GF-D8 (cell line): ENCODE measurements around the gene DYNLL2.
"Not testable (repeated sequence)": the region's sequence is repeated elsewhere in the genome, so short reads cannot be mapped to it uniquely, and the experiment has no call there.

Experiments used
- DNase-seq: peaks from one replicate; lab custom pipeline; 2025; lab: John Stamatoyannopoulos, UW

Gene DYNLL2

GRCh38 chr17:58072862-58073261, 10.4 kb upstream of the DYNLL2 start:
- no peak for DNase-seq

DNA sequence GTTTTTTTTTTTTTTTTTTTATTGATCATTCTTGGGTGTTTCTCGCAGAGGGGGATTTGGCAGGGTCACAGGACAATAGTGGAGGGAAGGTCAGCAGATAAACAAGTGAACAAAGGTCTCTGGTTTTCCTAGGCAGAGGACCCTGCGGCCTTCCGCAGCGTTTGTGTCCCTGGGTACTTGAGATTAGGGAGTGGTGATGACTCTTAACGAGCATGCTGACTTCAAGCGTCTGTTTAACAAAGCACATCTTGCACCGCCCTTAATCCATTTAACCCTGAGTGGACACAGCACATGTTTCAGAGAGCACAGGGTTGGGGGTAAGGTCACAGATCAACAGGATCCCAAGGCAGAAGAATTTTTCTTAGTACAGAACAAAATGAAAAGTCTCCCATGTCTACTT, 10.0 kb upstream of the DYNLL2 start:
- not testable (repeated sequence) for DNase-seq

DNA sequence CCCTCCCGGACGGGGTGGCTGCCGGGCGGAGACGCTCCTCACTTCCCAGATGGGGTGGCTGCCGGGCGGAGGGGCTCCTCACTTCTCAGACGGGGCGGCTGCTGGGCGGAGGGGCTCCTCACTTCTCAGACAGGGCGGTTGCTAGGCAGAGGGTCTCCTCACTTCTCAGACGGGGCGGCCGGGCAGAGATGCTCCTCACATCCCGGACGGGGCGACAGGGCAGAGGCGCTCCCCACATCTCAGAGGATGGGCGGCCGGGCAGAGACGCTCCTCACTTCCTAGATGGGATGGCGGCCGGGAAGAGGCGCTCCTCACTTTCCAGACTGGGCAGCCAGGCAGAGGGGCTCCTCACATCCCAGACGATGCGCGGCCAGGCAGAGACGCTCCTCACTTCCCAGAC, 8.8 kb upstream of the DYNLL2 start:
- not testable (repeated sequence) for DNase-seq

GRCh38 chr17:58079300-58080033, 3.8 kb upstream of the DYNLL2 start:
- no peak for DNase-seq

GRCh38 chr17:58081646-58082340, 1.4 kb upstream of the DYNLL2 start:
- no peak for DNase-seq

DNA sequence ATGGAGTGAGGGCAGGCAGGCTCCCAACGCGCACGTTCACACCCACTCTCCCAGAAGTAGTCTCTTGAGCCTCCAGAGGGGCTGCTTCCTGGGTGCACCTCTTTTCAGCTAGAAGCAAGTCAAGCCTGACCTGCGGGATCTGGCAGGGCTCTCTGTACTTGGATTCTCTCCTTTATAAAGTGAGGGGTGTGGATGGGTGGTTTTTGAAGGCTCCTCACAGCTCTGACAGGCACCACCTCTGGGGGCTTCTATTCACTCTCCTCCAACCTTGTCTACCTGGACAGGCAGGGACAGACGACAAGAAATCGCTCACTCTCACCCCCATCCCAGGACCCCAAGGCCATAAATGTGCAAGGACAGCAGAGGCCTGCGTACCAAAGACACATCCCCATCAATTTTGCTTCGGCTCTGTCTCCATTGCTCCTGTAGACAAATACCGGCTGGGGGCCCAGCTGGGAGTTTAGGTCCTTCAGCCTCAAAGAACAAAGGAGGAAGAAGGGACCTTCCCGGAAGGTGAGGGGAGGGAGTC, 814 bp upstream of the DYNLL2 start:
- no peak for DNase-seq

DNA sequence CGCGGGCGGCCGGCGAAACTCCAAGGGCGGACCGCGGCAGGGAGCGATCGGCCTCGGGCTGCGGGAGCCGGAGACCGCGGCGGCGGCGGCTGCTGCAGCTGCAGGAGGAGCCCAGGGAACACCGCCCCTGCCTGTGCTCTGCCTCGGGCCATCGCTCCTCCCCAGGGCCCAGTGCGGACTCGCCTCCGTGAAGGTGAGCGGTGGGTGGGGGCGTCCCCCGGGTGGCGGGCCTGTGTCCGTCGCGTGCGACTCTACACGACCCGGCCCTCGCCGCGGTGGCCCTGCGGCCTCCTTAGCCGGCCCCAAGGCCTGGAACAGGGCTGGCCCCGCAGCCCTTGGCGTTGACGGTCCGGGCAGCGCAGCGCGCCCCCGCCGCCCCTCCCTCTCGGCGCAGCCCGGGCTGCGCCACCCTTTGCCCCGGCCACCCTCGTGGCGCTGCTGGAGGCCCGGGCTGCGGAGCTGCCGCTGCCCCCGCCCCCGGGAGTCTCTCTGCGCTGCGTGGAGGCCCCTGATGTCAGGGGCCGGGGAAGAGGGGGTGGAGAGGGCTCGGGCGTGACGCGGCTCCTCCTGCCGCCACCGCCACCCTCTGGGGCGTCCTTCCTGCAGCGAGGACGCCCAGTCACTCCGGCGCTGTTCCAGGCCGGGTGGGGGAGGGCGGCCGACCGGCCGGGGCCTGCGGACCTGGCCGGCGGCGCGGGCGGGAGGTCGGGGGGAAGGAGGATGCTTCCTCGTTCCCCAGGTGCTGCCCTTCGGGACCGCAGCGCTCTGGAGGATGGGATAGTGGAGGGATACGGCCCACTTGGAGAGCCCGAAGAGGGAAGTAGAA, 485 bp downstream of the DYNLL2 start:
- DNase-seq: no peak

GRCh38 chr17:58084317-58084981, 1.2 kb downstream of the DYNLL2 start:
- no peak for DNase-seq

DNA sequence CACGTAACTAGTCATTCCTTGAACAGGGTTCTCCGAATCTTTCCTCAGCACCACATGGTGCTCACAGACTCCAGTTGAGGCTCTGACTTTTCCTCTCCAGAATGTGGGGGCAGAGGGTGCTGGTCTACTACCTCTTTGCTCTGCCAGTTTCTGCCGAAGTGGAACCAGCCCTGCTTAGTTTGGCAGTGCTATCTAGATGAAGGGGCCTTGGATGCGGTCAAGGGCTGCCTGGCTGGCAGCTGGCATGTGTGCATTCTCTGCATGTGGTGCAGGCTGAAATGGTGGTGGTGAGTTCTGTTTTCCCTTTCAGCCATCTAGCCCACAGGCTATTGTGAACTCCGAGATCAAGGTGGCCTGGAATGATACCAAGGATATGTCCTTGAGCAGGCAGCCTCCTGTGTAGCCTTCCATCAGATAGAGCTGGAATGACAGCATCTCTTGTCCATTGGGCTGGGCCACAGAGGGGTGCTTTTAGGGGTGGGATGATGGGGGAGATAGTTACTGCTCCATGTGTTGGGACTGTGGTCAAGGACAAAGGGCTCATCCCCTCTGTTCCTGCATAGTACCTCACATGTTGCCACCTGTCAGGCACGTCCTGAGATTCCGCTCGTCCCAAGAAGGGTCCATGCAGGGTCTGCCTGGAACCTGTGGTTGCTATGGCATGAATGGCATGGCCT, 2.0 kb downstream of the DYNLL2 start:
- DNase-seq: no peak

GRCh38 chr17:58086953-58087352, 3.7 kb downstream of the DYNLL2 start:
- DNase-seq: no peak

GRCh38 chr17:58088624-58089023, 5.4 kb downstream of the DYNLL2 start:
- DNase-seq: no peak

DNA sequence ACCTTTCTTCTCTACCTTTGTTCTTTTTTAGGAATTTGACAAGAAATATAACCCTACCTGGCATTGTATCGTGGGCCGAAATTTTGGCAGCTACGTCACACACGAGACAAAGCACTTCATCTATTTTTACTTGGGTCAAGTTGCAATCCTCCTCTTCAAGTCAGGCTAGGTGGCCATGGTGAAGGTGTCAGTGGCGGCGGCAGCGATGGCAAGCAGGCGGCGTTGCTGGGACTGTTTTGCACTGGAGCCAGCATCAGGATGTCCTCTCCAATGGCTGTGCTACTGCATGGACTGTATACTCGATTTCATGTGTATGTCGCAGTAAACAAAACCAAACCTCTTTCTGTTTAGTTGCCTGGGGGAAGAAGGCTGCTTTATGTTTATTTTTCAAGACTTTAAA, 5.9 kb downstream of the DYNLL2 start:
- DNase-seq: no peak

DNA sequence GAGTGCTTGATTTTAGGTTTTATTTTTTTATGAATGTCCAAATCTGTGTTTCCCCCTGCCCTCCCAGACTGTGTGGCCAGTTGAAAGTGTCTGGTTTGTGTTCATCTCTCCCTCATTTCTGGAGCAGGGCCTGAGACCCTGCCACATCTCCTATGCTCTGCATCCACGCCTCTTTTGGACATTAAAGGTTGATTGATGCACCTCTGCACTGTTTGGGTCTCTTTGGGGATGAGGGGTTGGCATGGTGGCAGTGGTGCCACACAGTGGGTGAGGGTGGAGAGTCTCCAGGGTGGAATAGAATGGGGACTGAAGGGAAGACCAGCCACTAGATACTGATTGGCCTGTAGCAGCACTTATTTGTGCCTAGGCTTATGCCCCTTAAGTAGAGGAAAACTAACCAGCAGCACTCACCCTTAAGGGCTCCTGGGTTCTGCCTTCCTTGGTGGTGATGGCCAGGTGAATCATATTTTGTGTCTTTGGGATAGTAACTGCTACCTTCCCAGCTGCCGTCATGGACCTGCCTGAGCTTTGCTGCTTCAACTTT, 7.9 kb downstream of the DYNLL2 start:
- no peak for DNase-seq

DNA sequence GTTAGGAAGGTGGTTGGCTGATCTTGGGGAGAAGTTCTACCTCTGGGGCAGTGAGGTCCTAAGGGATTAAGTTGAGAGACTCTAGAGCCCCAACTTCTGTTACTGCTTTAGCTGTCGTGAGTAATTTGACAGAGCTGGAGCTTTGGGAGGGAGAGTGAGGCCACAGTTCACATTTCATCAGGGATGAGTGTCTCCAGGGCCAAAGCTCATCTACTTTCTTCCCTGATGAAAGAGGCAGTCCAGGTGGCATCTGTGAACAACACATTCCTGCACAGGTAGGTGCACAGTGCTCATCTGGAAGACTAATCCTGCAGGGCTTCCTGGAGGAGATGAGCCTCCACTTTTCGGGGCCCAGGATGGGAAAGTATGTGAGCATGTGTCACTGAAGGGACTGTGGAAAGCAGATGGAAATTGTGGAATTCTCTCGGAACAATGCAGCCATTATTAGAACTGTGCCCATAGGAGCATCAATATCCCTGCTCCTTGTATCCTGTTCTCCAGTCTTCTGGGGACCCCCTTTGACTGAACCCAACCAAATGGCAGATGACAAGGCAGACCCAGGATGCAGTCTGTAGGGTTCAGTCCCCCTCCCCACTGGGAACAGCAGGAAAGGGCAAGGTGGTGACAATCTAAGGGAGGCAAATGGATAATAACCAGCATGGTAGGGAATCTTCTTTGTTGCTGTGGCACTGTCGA, 9.0 kb downstream of the DYNLL2 start:
- DNase-seq: no peak

- no peak for DNase-seq
Observed at GRCh38 chr17:58092797-58093385, 9.7 kb downstream of the DYNLL2 start.

- DNase-seq: no peak
Observed at GRCh38 chr17:58094118-58094517, 10.9 kb downstream of the DYNLL2 start.

- DNase-seq: no peak
Observed at GRCh38 chr17:58096892-58097291, 13.7 kb downstream of the DYNLL2 start.

- no peak for DNase-seq
Observed at GRCh38 chr17:58097384-58098088, 14.3 kb downstream of the DYNLL2 start.

GRCh38 chr17:58100506-58100905, 17.3 kb downstream of the DYNLL2 start:
- no peak for DNase-seq
